Limb (tissue), 2 donors: ENCODE data around the gene CACYBP.
A peak's percentile ranks its signal among the peaks of the same experiment; 100 is the strongest.

ENCODE experiments used
- DNase-seq, 2 donors: peaks; one replicate each; pipeline ENCODE4 v3.0.0-alpha.2; 2016; ENCODE audit errors: extremely low spot score in 2 of 2

CACYBP gene

DNA sequence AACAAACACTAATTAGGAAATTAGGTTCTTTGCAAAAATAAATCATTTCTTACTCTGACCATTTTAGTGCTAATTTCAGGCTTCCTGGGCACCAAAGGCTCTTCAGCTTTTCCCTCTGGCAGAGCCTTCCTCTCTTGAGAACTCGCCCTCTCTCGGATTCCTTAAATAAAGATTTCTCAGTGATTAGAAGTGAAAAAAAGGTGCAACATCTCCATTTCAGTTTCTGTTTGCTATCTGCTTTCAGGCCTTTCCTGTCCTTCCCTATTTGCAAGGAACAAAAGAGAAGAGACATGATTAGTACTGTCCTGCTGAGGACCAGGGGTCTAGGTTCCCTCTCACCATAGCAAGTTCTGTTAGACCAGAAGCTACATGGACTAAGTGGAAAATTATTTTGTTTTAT lies 27.8 kb upstream of the CACYBP start:
- DNase-seq: no peak

DNA sequence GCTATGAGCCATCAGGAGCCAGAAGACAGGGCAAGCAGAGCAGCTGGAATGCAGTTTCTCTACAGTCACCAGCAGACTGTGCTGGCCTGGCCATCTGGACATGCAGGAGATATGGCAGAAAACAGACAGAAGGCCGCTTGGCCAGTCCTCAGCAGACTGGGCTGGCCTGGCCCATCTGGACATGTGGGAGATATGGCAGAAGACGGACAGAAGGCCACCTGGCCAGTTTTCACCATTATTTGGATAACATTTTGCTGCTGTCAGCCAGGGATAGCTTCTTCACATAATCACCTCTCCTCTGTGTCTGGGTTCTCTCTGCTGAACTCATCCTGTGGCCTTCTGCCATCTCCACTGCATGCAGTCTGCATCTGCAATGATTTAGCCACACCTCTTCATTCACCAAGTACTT lies 25.0 kb upstream of the CACYBP start:
- no peak for DNase-seq

DNA sequence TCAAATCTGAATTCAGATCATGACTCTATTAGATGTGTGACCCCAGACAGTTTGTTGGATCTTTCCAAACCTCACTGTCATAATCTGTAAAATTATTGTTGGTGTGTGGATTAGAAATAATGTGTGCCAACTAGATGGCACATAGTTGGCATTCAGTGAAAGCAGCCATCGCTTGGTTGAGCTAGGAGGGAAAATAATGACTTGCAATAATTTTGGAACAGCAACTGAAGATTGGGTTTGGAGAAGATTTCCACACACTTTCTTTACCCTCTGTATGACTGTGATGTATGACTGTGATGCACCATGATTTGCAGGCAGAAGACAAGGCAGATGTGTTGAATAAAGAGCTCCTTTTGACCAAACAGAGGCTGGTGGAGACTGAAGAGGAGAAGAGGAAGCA lies 24.0 kb upstream of the CACYBP start:
- DNase-seq: no peak

DNA sequence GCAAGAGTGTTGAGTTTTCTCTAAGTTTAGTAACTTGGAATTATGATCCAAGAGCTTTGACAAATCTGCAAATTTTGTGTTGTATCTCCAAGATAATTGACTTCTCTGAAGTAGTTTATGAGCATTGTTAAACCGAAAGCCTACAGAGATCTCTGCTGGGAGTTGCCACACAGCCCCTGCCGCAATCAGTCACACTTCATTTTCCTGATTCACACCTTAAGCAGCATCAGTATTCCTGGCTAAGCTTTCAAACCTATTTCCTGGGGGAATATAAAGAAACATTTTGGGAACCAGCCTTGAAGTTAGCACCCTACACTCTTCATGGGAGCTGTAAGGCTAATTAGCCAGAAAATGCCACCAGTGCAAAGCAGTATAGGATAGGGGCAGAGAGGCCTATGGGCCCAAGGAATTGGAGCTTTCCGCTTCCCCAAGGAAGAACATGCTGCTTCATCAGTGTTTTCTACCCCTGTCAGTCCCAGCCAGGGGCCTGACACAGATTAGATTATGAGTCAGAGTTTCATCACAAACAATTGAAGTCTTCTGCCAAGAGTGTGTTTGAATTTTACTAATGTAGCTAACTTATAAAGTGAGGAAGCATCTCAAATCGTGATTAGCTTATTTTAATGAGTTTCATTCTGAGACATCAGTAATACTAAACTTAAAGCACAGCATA lies 23.2 kb upstream of the CACYBP start:
- no peak for DNase-seq

DNA sequence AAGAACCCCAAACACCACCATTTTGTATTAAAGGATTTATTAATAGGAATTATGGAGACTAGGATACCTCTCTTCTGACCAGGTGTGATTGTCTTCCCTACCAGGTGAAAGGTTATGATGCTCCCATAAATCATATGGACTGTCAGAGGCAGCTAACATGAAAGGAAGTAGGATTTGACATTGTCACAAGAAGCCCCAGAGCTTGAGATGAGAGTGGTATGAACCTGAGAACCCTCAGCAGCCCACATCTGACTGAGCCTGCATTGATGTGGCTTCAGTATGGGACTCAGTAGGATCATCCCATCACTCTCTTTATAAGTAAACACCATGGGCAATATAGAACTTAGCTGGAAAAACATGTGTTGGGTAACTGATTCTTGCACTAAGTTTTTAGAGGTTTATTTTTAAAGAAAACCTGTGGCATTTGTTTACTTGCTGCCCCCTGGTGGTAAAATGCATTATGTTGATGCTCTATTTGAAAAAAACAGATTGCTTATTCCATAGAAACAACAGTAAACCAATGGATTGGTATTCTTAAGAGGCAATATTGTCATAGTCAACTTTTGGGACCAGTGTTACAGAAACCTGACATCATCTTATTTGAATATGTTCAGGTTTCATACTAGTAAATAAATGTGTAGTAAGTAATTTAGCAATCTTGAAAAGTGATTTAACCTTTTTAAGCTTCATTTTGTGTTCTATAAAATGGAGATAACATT lies 16.6 kb upstream of the CACYBP start:
- peak in 1 of 2 donors; percentile 29 for DNase-seq

DNA sequence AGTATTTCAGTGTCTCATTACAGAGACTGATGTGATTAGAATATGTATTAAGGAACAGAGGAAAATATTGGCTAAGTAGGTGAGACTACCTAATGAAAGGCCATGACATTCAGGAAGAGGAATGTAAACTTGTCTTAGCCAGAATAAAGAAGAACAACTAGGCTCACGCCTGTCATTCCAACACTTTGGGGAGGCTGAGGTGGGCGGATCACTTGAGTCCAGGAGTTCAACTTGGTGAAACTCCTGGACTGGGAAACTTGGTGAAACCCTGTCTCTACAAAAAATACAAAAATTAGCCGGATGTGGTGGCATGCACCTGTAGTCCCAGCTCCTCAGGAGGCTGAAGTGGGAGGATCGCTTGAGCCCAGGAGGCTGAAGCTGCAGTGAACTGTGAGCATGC lies 14.8 kb upstream of the CACYBP start:
- DNase-seq: no peak

DNA sequence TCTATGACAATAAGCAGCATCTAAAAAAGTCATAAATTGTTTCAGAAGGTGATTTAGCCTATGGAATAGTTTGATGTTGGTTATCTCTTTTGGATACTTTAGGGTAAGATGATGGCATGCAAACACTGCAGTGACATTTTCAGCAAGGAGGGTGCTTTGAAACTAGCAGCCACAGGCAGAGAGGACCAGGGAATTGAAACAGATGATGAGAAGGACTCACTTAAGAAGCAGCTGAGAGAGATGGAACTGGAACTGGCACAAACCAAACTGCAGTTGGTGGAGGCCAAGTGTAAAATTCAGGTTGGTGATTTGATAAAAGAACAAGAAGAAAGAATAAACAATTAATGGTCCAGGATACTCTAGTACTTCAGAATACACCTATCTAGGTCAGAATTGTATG lies 11.2 kb upstream of the CACYBP start:
- no peak for DNase-seq

DNA sequence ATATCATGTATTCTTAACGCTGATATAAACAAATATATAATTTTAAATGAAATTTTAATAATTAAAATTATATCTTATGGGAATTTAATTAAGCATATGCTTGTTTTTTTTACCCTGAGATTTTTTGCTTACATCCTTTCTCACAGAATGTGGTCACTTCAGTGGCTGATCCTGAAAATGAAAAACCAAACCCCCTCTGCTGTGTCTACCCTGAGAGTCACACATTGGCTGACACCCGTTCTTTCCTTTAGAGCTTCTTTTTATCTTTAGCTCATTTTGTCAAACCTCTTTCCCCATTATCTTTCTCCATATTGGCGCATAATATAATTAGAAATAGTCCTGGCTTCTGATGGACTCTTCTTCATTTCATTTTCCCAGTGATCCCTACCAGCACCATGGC lies 10.8 kb upstream of the CACYBP start:
- DNase-seq: no peak

DNA sequence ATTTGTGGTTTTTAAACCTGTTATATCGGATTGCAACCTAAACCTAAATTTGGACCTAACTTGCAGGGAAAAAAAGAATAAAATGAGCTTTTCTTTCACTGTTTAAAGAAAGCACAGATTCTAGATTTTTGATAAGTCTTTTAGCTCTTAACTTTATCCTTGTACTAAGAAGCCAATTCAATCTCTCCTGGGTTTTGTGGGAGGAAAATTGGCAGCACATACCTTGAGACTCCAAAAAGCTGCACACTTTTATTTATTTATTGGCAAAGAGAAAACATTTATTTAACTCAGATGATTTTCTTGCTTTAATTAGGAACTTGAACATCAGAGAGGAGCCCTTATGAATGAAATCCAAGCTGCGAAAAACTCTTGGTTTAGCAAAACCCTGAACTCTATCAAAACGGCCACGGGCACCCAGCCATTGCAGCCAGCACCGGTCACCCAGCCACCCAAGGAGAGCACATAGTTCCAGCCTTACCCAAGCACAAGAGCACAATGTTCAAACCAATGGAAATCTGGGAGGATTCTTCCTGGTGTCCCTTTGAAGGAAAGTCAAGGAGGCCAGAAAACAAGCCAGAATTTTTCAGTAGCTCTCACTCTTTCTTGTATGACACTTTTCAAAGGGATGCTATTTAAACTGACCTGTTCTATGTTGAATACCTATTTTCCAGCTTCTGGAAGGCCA lies 10.1 kb upstream of the CACYBP start:
- no peak for DNase-seq

DNA sequence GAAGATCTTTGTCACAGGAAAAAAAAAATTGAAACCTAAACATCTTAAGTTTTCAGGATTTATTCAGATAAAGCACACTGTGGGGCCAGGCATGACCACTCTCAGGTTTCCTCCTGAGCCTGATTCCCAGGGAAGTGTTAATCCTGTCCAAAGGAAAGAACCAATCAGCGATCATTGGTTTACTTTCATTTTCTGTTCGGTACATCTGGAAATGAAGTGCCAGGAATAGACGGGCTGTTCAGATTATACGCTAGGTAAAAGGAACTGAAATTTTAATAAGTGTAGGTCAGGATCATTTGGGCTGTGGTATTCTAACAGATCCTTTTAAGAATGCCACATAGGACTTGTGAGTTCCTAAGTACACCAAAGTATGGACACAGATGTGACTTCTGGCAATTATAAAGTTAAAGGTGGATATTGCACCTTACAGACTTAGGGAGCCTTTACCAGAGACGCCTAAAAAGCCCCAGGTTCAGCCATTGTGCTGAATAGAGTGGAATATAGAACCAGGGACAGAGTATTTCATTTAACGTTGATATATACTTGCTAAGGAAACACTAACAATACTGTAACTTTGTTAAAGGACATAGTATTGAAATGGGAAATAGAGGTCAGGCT lies 9.3 kb upstream of the CACYBP start:
- DNase-seq: no peak

DNA sequence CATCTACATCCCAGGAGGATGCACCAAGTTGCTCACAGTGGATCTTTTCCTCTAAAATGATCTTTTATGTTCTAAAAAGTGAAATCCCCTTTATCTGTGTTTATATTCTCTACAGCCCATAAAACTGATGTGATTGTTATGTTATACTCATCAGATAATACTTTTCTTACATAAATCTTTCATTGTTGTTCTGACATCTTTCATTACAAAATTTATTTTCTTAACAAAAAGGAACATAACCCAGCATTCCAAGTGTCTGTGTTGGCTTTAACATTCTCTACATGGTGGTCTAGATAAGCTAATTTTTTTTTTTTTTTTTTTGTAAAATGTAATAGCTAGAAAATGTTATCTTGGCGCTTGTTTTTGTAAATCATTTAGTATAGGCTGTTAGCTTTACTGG lies 8.3 kb upstream of the CACYBP start:
- no peak for DNase-seq

DNA sequence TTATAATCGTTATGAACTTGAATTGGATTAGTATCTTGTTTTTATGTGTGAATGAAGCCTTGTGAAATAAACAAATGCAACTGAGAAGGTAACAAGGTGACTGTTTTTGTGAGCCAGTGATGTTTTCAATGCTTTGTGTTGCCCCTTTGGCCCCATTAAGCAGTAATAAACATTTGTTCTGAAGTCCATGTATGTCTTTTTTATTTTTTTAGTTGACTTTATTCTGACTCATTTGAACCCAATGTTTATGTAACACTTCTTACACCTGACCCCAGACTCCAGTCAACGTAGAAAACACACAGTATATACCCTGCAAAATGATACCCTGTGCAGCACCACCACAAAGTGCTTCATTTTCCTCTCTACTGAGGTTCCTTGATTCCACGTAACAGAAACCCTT lies 4.6 kb upstream of the CACYBP start:
- DNase-seq: no peak

DNA sequence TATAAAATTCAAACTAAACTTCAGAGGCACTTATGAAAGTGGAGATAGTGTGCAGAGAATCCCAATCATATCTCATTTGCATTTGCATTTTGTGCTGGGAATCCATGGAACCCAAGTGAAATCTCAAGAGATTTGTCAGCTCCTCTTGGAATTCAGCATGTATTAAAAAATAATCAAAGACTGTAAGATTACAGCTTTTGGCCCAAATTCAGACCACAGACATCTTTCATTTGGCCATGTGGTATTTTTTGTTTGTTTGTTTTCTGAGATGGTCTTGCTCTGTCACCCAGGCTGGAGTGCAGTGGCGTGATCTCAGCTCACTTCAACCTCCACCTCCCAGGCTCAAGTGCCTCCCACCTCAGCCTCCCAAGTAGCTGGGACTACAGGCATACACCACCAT lies 3.8 kb upstream of the CACYBP start:
- DNase-seq: no peak

DNA sequence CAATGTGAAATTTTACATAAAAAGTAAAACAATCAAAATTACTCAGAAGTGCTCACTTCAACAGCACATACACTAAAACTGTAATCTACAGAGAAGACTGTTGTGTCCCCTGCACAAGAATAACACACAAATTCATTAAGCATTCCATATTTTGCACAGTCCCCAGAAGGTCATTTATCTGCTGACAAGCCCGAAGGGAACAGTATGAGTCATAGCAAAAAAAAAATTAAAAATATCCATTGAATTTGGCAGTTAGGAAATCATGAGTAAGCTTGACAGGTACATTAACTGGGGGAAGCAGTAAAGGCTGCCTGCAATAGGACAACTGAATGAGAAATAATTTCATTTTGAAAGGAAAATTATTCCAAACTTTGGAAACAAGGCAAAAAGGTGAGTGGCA lies 3.3 kb upstream of the CACYBP start:
- no peak for DNase-seq

DNA sequence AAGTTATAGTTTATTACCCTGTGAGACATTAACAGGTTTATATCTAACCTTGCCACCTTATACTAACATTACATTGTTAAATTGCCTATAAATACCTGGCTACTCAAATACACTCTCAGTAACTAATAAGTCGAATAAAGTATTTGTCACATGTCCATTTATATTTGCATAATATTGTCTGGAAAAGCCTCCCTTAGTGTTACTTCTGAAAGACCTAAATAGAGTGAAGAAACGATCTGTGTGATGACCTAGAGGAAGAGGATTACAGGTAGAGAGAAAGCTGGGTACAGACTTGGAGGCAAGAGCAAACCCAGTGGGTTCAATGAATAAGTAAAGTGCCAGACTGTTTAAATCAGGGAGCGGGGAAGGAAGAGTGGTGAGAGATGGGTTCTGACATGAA lies 2.7 kb upstream of the CACYBP start:
- no peak for DNase-seq

DNA sequence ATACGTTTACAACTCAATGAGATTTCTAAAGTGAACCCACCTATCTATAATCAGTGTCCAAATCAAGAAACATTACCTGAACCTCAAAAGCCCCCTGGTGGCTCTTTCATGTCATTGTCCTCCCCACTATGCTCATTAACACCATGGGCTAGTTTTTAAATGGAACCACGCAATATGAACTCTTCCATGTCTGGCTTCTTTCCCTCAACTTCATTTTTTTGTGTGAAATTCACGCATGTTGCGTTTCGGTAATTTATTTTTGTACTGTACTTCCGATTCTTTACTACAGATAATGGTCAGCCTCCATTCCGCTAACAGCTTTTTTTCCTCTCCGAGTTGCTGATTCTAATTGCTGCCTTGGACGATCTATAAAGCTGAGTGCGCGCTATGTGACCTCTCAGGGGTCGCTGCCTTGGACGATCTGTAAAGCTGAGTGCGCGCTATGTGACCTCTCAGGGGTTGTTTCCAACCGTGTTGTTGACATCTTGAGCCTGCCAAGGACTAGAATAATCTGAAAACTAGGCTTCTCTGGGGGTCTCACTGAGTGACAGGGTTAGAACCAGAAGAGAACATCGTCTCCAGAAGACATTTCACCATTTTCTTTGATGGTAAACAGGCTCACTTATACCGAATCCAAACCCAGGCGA lies 1.1 kb upstream of the CACYBP start:
- DNase-seq: peak; percentile 48 to 61

DNA sequence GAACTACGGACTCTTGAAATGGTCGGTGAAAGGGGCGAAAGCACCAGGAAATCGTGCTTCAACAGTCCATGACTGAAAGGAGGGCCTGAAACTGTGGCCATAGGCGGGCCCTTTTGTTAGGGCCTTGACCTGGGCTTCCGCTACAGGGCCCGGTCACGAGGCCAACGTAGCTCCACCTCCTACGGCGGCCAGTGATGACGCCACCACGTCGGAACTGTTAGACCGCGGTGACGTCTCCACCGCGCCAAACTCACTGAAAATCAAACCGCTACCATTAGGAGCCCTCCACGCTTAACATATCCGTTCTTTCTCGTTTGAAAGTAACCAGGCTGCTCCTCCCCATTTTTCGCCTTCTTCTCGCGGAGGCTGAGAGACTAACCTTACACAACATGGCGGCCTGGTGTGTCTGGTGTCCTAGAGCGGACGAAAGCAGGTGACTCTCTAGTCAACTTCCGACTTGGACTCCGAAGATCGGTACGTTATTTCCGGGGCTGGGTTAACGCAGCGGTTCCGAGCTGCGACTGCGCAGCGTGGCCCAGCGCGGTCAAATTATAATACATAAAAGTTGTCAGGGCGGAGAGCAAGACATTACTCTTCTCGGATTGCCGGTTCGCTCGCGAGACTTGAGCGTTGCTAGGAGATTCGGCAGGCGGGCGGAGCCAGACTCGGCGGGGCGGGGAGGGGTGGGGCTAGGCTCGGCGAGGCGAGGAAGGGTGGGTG lies 371 bp upstream of the CACYBP start:
- peak; percentile 98 to 99 for DNase-seq

DNA sequence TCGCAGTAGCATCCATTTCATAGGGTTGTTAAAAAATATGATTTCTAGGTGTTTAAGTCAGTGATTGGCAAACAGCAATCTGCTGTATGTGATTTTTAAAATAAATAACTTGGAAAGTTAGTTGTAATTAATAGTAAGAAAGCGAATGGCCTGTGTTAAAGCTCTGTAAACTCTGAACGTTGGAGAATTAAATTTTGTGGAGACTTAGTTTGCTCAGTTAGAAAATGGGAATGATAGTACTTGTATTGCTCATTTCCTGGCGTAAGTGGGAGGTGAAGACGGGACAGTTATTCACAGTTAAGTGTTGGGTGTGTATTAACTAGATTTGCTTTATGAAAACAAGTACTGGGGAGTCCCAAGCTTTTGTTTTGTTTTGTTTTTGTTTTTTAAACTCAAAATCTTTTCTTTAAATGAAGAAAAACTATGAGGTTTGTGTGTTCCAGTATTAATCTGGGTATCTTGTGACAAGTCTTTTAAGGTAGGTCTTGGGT lies 995 bp downstream of the CACYBP start:
- DNase-seq: no peak

DNA sequence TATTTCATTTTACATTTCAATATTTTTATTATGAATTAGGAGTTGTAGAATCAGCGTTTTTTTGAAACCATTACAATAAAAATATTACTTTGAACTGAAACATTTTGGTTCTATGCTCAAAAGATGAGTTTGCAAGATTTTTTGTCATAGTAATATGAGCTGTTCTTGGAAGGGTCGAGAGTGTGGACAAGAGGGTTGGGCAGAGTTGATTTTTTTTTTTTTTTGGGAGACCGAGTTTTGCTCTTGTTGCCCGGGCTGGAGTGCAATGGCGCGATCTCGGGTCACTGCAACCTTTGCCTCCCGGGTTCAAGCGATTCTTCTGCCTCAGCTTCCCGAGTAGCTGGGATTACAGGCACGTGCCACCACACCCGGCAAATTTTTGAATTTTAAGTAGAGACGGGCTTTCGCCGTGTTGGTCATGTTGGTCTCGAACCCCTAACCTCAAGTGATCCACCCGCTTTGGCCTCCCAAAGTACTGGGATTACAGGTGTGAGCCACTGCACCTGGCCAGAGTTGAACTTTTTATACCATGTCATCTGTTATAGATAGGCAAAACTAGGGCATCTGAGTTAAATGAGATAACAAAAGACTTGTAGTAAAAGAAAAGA lies 3.3 kb downstream of the CACYBP start:
- DNase-seq: no peak

DNA sequence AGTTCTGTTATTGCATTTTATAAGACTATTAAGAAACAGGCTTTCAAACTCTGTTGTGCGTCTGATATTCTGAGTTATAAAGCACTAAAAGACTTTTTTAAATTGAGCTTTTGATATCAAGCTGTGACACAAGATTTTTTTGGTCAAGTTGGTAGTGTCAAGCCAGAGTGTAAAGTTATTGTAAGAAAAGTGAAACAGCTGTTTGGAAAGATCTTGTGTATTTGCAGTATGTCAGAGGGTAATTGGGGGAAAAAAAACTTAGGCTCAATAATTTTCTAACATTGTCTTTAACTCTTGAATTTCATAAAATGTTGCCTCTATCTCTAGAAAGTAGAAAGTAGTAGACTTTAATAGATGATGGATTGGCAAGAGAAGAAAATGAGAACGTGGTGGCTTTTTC lies 3.8 kb downstream of the CACYBP start:
- no peak for DNase-seq
